ENCODE measurements around the gene TMEM51. TPM values are rescaled to one million over a fixed set of nuclear protein-coding genes. Genes with fewer than 3 reads are reported as not detected.
A peak's percentile ranks its signal among the peaks of the same experiment; 100 is the strongest.

The TMEM51 gene
- total and polyA plus RNA-seq, 2 of the 13 experiments (the other 11 are each of a cell fraction or from before 2014, with no cell fraction given): 12.2 to 22.3 TPM

DNA sequence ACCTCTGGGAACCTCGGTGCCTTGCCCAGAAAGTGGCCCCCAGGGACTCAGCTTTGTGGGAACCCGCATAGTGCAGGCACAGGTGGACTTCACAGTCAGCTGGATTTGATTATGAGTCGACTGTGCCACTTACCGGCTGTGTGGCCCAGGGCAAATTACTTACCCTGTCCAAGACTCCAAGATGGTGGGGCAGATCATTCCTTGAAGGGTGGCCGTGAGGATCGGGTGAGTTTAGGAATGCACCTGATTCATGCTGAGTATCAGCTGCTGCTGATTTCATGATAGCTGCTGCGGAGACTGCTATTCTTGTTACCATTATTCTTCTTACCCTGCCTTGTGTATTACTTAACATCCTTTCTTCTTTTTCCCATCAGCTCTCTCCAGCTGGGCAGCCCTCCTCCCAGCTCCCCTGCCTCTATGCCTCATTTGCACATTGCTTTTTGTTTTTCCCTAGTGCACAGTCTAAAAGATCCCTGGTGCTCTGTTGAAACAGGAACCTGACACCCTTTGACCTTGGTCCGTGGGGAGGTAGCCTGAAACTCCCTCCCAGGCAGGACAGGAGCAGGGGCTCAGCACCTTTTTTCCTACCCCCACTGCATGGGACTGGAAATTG, 53.0 kb downstream of the TMEM51 start (continued):
- TF ChIP-seq, protein P1, sequence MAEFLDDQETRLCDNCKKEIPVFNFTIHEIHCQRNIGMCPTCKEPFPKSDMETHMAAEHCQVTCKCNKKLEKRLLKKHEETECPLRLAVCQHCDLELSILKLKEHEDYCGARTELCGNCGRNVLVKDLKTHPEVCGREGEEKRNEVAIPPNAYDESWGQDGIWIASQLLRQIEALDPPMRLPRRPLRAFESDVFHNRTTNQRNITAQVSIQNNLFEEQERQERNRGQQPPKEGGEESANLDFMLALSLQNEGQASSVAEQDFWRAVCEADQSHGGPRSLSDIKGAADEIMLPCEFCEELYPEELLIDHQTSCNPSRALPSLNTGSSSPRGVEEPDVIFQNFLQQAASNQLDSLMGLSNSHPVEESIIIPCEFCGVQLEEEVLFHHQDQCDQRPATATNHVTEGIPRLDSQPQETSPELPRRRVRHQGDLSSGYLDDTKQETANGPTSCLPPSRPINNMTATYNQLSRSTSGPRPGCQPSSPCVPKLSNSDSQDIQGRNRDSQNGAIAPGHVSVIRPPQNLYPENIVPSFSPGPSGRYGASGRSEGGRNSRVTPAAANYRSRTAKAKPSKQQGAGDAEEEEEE (CRISPR knock-in tag; IDR thresholded peaks at IDR 0.05; ENCODE audit: borderline replicate concordance): no peak
- no peak for TF ChIP-seq ZNF225 (CRISPR knock-in tag; IDR thresholded peaks at IDR 0.05)
- TF ChIP-seq RARG (CRISPR knock-in tag; IDR thresholded peaks at IDR 0.05; ENCODE audit: low read depth): no peak
- no peak; the same call in 1 of the 2 replicates for TF ChIP-seq ZFP1 (CRISPR knock-in tag; IDR thresholded peaks at IDR 0.05)
- TF ChIP-seq, protein P2, sequence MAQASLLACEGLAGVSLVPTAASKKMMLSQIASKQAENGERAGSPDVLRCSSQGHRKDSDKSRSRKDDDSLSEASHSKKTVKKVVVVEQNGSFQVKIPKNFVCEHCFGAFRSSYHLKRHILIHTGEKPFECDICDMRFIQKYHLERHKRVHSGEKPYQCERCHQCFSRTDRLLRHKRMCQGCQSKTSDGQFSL (CRISPR knock-in tag; IDR thresholded peaks at IDR 0.05): peak; percentile 49; the same call in 1 of the 2 replicates
- TF ChIP-seq ZBTB44 (CRISPR knock-in tag; IDR thresholded peaks at IDR 0.05): no peak
- TF ChIP-seq NR3C1 (CRISPR knock-in tag; IDR thresholded peaks at IDR 0.05): no peak
- TF ChIP-seq, protein P3, sequence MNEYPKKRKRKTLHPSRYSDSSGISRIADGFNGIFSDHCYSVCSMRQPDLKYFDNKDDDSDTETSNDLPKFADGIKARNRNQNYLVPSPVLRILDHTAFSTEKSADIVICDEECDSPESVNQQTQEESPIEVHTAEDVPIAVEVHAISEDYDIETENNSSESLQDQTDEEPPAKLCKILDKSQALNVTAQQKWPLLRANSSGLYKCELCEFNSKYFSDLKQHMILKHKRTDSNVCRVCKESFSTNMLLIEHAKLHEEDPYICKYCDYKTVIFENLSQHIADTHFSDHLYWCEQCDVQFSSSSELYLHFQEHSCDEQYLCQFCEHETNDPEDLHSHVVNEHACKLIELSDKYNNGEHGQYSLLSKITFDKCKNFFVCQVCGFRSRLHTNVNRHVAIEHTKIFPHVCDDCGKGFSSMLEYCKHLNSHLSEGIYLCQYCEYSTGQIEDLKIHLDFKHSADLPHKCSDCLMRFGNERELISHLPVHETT (CRISPR knock-in tag; conservative IDR thresholded peaks at IDR 0.05): no peak
- no peak for TF ChIP-seq RFXANK (CRISPR knock-in tag; IDR thresholded peaks at IDR 0.05)
- TF ChIP-seq MXI1 (IDR thresholded peaks at IDR 0.05; ENCODE audit: borderline replicate concordance, low read depth, low read length): no peak
- no peak for TF ChIP-seq KDM4B (CRISPR knock-in tag; IDR thresholded peaks at IDR 0.05)
- no peak for TF ChIP-seq KAT2B (IDR thresholded peaks at IDR 0.05; ENCODE audit: borderline replicate concordance, low read depth, low read length)
- 0 out of 2 replicates have a peak, but pooled peaks have one; percentile 51 for TF ChIP-seq ZBTB43 (CRISPR knock-in tag; conservative IDR thresholded peaks at IDR 0.05)
- no peak for TF ChIP-seq JUN (CRISPR knock-in tag; IDR thresholded peaks at IDR 0.05)
- TF ChIP-seq ZBTB42 (CRISPR knock-in tag; IDR thresholded peaks at IDR 0.05): no peak
- no peak for TF ChIP-seq GRHL1 (CRISPR knock-in tag; conservative IDR thresholded peaks at IDR 0.05)
- TF ChIP-seq, protein P4, sequence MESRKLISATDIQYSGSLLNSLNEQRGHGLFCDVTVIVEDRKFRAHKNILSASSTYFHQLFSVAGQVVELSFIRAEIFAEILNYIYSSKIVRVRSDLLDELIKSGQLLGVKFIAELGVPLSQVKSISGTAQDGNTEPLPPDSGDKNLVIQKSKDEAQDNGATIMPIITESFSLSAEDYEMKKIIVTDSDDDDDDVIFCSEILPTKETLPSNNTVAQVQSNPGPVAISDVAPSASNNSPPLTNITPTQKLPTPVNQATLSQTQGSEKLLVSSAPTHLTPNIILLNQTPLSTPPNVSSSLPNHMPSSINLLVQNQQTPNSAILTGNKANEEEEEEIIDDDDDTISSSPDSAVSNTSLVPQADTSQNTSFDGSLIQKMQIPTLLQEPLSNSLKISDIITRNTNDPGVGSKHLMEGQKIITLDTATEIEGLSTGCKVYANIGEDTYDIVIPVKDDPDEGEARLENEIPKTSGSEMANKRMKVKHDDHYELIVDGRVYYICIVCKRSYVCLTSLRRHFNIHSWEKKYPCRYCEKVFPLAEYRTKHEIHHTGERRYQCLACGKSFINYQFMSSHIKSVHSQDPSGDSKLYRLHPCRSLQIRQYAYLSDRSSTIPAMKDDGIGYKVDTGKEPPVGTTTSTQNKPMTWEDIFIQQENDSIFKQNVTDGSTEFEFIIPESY (CRISPR knock-in tag; IDR thresholded peaks at IDR 0.05): no peak
- no peak for TF ChIP-seq NFRKB (IDR thresholded peaks at IDR 0.05)
